OCI-LY1 (cell line): ENCODE measurements around the gene COPS7A.

Source experiments
- H2AFZ ChIP-seq: fragments of 200-600 bp; sonication (generic), shearing (Covaris generic); 2 replicates; pipeline ENCODE4 v1.6.0; 2014; ENCODE audit warnings: antibody characterized with exemption, mild to moderate bottlenecking, low read length
- H3F3A ChIP-seq: fragments of 200-600 bp; sonication (generic), shearing (Covaris generic); 2 replicates; pipeline ENCODE4 v1.6.0; 2014; ENCODE audit warnings: mild to moderate bottlenecking, antibody characterized with exemption, low read length, moderate library complexity; ENCODE audit not compliant: insufficient read depth
- H3K27ac ChIP-seq: fragments of 200-600 bp; sonication (generic); 2 replicates; pipeline ENCODE4 v1.5.1; 2014; ENCODE audit warnings: low read length, mixed run types, mild to moderate bottlenecking, low read depth; ENCODE audit not compliant: poor library complexity, severe bottlenecking
- H3K27me3 ChIP-seq: fragments of 200-600 bp; sonication (generic); 2 replicates; pipeline ENCODE4 v1.6.0; 2014; ENCODE audit warnings: antibody characterized with exemption, mild to moderate bottlenecking, low read length, moderate library complexity; ENCODE audit not compliant: insufficient read depth
- H3K36me3 ChIP-seq: fragments of 200-600 bp; sonication (generic); 2 replicates; pipeline ENCODE4 v1.6.1; 2014; ENCODE audit warnings: mild to moderate bottlenecking, antibody characterized with exemption, low read length, moderate library complexity, mixed read lengths; ENCODE audit not compliant: insufficient read depth
- H3K4me1 ChIP-seq: fragments of 200-600 bp; sonication (generic); 2 replicates; pipeline ENCODE4 v1.5.1; 2014; ENCODE audit warnings: mild to moderate bottlenecking, low read length, moderate library complexity; ENCODE audit not compliant: insufficient read depth, severe bottlenecking
- H3K4me2 ChIP-seq: fragments of 200-600 bp; sonication (generic), shearing (Covaris generic); 2 replicates; pipeline ENCODE4 v1.6.1; 2014; ENCODE audit warnings: low read length
- H3K4me3 ChIP-seq: fragments of 200-600 bp; sonication (generic); 2 replicates; pipeline ENCODE4 v1.5.1; 2014; ENCODE audit warnings: low read length, low read depth, mild to moderate bottlenecking, mixed read lengths; ENCODE audit not compliant: poor library complexity, severe bottlenecking
- H3K79me2 ChIP-seq: fragments of 200-600 bp; shearing (Covaris generic); 2 replicates; pipeline ENCODE4 v1.6.1; 2016; ENCODE audit warnings: mixed run types, low read length, mixed read lengths; ENCODE audit not compliant: insufficient read depth
- H3K9ac ChIP-seq: fragments of 200-600 bp; sonication (generic), shearing (Covaris generic); 2 replicates; pipeline ENCODE4 v1.6.1; 2014; ENCODE audit warnings: mild to moderate bottlenecking, low read length, mixed read lengths
- H3K9me2 ChIP-seq: fragments of 200-600 bp; sonication (generic), shearing (Covaris generic); 2 replicates; pipeline ENCODE4 v1.6.1; 2014; ENCODE audit warnings: low read depth, mild to moderate bottlenecking, low read length, mixed read lengths
- H3K9me3 ChIP-seq: fragments of 200-600 bp; shearing (Covaris generic); 2 replicates; pipeline ENCODE4 v1.6.1; 2014; ENCODE audit warnings: low read length, mixed read lengths
- H4K20me1 ChIP-seq: fragments of 200-600 bp; sonication (generic), shearing (Covaris generic); 2 replicates; pipeline ENCODE4 v1.6.0; 2016; ENCODE audit warnings: mild to moderate bottlenecking, low read length; ENCODE audit not compliant: insufficient read depth
- CTCF ChIP-seq: fragments of 200-600 bp; sonication (generic), shearing (Covaris generic); IDR thresholded peaks from 2 replicates; pipeline ENCODE4 v1.5.1; 2017; ENCODE audit warnings: mild to moderate bottlenecking, antibody characterized with exemption, low read length, moderate library complexity, mixed read lengths
- EZH2 ChIP-seq: fragments of 200-600 bp; sonication (generic), shearing (Covaris generic); IDR thresholded peaks from 2 replicates; pipeline ENCODE4 v1.8.0; 2017; ENCODE audit warnings: borderline replicate concordance, mixed run types, mild to moderate bottlenecking, antibody characterized with exemption, low read length, moderate library complexity, mixed read lengths

Gene COPS7A

GRCh38 chr12:6768437-6768914, 44.6 kb downstream of the COPS7A start:
- Histone ChIP-seq H3K27ac (no peak overlapping the region), H3K4me2 (no peak overlapping the region), H3K9me2 (no peaks in the 10 kb centered on the region), H4K20me1 (no peaks in the 10 kb centered on the region), H3K27me3 (peaks cover 13% of the 10 kb centered on the region; the same call in 1 of the 2 replicates), H3K9me3 (no peaks in the 10 kb centered on the region), H3K4me3 (no peak overlapping the region), H3K79me2 (no peaks in the 10 kb centered on the region), H2AFZ (no peak overlapping the region), H3K9ac (no peak overlapping the region), H3K4me1 (peaks cover 35% of the 10 kb centered on the region), H3F3A (no peaks in the 10 kb centered on the region), H3K36me3 (no peaks in the 10 kb centered on the region)
- TF ChIP-seq CTCF (no peak), EZH2 (no peak)

DNA sequence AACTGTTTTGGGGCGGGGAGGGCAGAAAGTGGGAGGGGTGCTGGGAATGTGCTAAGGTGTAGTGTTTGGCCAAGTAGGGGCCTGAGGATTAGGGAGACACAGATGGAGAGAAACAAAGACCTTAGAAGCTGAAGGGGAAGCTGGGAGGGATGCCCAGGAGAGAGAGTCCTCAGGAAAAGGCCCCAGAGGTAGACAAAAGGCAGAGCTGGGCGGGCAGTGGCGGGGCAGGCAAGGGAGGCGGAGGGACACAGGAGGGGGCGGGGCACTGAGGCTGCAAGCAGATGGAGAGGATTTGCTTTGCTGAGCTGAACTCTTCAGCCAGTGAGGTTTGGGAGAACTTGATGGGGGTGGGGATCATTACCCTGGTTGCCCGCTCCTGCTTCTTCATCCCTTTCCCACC, 45.1 kb downstream of the COPS7A start:
- H3K9me3 ChIP-seq, result no peaks in the 10 kb centered on the region
- no peak overlapping the region for H3K27ac ChIP-seq
- H3K27me3 ChIP-seq, result peaks cover 13% of the 10 kb centered on the region; the same call in 1 of the 2 replicates
- H3F3A ChIP-seq, result no peaks in the 10 kb centered on the region
- no peaks in the 10 kb centered on the region for H3K79me2 ChIP-seq
- peaks cover 33% of the 10 kb centered on the region for H3K4me1 ChIP-seq
- H3K4me2 ChIP-seq, result no peak overlapping the region
- no peak overlapping the region for H2AFZ ChIP-seq
- H3K4me3 ChIP-seq, result no peak overlapping the region
- TF ChIP-seq EZH2, result no peak
- TF ChIP-seq CTCF, result no peak
- H3K9ac ChIP-seq, result no peak overlapping the region
- no peaks in the 10 kb centered on the region for H3K9me2 ChIP-seq
- no peaks in the 10 kb centered on the region for H3K36me3 ChIP-seq
- H4K20me1 ChIP-seq, result no peaks in the 10 kb centered on the region

DNA sequence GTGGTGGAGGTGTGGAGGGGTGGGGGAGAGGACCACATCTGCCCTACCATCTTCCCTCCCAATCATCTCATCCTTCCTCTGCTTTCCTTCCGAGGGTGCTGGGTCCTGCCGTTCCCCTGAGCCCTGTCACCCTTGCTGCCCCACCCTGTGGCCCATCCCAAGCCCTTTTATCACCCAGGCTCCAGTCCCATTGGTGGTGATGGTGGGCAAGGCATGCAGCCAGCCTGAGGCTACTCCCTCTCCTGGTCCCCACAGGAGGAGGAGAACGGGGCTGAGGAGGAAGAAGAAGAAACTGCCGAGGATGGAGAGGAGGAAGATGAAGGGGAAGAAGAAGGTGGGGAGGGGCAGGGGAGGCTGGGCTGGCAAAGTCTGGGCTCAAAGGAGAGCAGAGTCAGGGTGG, 45.8 kb downstream of the COPS7A start:
- H3K9ac ChIP-seq, result no peak overlapping the region
- H2AFZ ChIP-seq, result no peak overlapping the region
- no peak overlapping the region for H3K4me2 ChIP-seq
- no peaks in the 10 kb centered on the region for H3K36me3 ChIP-seq
- peaks cover 26% of the 10 kb centered on the region for H3K4me1 ChIP-seq
- H3K4me3 ChIP-seq, result no peak overlapping the region
- peaks cover 19% of the 10 kb centered on the region; the same call in 1 of the 2 replicates for H3K27me3 ChIP-seq
- no peaks in the 10 kb centered on the region for H3K9me2 ChIP-seq
- no peak overlapping the region for H3K27ac ChIP-seq
- no peaks in the 10 kb centered on the region for H3K9me3 ChIP-seq
- H4K20me1 ChIP-seq, result no peaks in the 10 kb centered on the region
- no peaks in the 10 kb centered on the region for H3F3A ChIP-seq
- H3K79me2 ChIP-seq, result no peaks in the 10 kb centered on the region
- TF ChIP-seq EZH2 (no peak), CTCF (no peak)
